ENCODE results near the gene PPIP5K2. TPM values are rescaled to one million over a fixed set of nuclear protein-coding genes. Genes with fewer than 3 reads are reported as not detected.
"Not testable (repeated sequence)": the region's sequence is repeated elsewhere in the genome, so short reads cannot be mapped to it uniquely, and the experiment has no call there.

PPIP5K2 gene
- 26.7 TPM for total RNA-seq

GRCh38 chr5:103119765-103120606 is at the start of gene PPIP5K2, which contains the start of gene GIN1:
Gene PPIP5K2, plus strand, starts transcription at chr5:103120301. Its CDS starts 9,289 bp downstream, at chr5:103129590.
Gene GIN1, minus strand, starts transcription at chr5:103120138. Its CDS starts 11,431 bp downstream, at chr5:103108707.
- ATAC-seq = peak; percentile 99

GRCh38 chr5:103073500-103073899 is 46.6 kb upstream of the PPIP5K2 start:
- not testable (repeated sequence) for ATAC-seq

DNA sequence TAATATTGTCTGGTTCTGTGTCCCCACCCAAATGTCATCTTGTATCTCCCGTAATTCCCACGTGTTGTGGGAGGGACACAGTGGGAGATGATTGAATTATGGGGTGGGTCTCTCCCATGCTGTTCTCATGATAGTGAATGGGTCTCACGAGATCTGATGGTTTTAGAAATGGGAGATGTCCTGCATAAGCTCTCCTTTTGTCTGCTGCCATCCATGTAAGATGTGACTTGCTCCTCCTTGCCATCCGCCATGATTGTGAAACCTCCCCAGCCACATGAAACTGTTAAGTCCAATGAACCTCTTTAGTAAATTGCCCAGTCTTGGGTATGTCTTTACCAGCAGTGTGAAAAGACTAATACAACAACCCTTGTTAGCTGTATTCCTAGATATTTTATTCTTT is 44.7 kb upstream of the PPIP5K2 start:
- ATAC-seq = no peak

GRCh38 chr5:103079796-103080195 is 40.3 kb upstream of the PPIP5K2 start:
- no peak for ATAC-seq

DNA sequence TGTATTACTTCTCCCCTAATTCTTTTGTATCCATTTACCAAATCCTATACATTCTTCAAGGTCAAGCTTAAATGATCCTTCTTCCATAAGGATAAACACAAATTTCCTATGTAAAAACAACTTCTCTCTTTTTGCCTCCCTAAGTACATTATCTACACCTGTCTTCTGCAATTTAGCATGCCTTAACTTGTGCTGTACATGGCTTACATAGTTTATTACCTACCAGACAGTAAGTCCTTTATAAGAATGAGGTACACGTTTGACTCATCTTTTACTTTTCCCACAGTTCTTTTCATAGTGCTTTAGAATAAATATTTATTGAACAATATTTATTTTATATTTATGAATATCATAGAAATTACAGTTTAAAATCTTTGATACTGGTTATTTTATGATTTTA is 33.6 kb upstream of the PPIP5K2 start:
- ATAC-seq = no peak

DNA sequence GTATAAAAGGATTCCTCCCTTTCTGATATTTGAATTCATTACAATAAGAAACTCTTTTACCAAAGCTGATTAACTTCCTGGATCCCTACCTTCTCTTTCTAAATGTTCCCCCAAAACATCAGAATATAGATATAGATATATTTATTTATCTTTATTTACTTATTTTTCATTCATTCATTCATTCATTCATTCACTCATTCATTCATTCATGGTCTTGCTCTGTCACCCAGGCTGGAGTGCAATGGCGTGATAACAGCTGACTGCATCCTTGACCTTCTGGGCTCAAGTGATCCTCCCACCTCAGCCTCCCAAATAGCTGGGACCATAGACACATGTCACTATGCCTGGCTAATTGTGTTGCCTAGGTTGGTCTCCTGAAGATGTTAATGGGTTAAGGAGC is 30.8 kb upstream of the PPIP5K2 start:
- no peak for ATAC-seq

GRCh38 chr5:103090791-103091190 is 29.3 kb upstream of the PPIP5K2 start:
- ATAC-seq = no peak

DNA sequence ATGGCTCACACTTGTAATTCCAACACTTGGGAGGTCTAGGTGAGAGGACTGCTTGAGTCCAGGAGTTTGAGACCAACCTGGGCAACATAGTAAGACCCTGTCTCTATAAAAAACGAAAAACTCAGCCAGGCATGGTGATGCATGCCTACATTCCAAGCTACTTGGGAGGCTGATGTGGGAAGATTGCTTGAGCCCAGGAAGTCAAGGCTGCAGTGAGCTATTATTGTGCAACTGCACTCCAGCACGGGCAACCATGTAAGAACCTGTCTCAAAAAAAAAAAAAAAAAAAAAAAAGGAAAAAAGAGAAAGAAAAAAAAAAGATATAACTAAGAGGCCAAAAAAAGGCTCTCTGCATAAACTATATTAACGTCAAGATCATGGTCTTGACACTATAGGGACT is 27.4 kb upstream of the PPIP5K2 start:
- ATAC-seq = no peak

DNA sequence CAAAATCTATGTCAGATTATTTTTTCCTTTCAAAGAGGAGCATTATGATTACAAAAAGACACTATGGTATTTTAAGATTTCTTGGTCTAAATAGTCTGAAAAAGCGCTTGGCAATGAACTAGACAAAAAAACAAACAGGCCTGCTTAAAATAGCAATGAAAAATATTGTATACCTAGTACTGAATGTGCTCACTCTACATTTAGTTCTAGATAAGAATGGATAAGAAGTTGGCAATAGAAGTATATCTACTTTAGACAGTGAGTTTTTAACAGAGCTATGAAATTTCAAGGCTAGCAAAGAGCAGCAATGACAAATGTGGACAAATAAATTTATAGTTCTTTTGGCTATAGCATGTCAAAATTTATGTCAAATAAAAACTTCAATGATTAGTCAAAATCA is 26.4 kb upstream of the PPIP5K2 start:
- ATAC-seq = no peak

DNA sequence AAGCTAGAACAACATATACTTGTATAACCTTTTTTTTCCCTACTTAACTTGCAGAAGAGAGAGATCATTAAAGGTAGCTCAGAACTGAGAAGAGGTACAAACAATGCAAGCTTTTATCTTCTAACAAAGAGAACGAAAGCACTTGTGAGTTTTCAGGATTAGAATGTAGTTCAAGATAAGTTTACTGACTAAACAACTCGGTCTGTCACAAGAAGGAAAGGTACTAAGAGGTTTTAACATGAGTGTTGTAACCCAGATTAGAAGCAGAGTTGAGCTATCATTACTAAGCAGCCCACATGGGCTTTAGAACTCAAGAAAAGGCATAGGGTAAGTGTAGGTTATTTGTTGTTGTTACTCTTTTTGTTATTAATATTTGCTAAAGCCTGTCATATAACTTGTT is 25.4 kb upstream of the PPIP5K2 start:
- no peak for ATAC-seq

GRCh38 chr5:103098993-103099392 is 21.1 kb upstream of the PPIP5K2 start:
- ATAC-seq = no peak

DNA sequence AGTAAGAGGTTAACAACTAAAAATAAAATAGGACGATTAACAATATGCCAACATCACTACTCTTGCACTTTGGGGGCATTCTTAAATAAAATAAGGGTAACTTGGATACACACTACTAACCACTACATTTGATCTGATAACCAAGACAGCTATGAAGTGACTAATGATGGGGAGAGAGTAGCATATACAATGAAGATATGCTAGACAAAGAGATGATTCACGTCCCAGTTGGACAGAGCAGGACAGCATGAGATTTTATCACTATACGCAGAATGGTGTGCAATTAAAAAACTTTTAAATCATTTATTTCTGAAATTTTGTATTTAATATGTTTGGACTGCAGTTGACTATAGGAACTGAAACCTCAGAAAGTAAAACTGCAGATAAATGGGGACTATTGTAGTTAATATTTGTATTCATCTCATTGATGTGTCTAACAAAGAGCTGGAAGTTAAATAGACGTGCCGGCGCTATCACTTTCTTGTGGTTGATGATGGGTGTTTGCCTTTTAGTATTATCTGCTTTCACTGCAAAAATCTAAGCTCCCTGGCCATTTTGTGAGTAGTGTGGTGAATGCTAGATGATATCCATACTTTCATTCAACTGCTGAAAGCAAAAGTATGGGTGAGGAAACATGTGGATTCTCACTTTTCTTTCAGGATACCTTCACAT is 18.9 kb upstream of the PPIP5K2 start:
- no peak for ATAC-seq

DNA sequence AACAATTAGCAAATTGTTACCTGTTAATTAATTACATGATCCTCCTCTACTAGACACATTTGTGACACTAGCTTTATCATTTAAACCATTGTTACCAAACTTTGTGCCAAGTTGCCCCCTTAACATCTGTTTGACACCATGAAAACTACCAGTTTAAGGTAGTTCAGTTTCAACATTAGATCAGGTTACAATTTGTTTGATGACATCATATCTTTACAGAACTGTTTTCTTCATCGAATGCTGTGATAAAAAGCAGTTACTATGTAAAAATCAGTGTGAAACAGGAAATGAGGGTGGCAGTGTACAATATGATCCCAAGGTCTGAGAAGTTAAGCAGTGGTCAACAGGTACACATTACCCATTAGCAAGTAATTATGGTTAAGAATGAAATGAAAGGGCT is 17.9 kb upstream of the PPIP5K2 start:
- no peak for ATAC-seq

DNA sequence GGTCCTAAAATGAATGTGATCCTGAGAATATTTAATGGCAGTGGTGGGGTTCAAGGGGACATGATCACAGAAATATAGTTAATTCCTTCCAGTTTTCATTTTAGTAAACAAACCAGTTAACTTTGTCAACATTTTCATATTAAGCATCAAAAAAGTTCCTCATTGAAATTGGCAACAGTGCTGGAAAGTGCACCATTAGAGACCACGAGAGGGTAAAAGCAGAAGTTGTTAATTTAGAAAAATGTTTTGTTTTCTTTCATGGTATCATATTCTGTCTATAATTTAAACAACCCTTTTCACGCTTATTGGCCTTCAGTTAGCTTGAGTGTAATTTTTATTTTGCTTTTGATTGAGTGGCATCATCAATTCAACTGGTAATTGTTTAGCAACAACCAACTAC is 12.0 kb upstream of the PPIP5K2 start:
- ATAC-seq = no peak

- ATAC-seq = no peak
These were observed 10.8 kb upstream of the PPIP5K2 start for GRCh38 chr5:103109277-103109676.

DNA sequence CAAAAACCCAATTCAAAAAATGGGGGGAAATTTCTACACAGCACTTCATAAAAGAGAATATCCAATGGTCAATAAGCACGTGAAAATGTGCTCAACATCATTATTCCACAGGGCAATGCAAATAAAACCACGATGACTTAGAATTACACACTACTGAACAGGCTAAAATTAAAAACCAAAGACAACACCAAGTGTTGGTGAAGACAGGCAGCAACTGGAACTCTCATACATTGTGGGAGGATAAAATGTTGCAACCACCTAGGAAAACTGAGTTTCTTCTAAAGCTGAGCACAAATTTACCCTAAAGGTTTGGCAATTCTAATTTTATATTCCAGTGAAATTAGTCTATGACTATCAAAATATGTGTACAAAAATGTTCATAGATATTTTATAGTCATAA is 9.7 kb upstream of the PPIP5K2 start:
- no peak for ATAC-seq

GRCh38 chr5:103111468-103111867 is 8.6 kb upstream of the PPIP5K2 start:
- ATAC-seq = no peak

DNA sequence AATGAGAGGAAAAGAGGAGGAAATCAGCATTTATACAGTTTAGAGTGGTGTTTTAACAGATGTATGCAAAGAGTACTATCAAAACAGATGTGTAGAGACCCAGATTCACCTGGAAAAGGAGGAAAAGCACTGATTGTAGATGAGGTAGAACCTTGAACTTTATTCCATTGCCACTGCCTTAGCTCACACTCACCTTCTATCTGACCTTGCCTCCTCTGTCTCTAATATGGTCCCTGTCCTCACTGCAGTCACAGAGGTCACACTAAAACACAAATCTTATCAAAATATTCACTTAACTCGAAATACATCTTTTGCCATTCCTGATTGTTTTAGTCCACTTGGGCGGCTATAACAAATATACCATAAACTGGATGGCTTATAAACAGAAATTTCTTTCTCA is 7.2 kb upstream of the PPIP5K2 start:
- no peak for ATAC-seq

DNA sequence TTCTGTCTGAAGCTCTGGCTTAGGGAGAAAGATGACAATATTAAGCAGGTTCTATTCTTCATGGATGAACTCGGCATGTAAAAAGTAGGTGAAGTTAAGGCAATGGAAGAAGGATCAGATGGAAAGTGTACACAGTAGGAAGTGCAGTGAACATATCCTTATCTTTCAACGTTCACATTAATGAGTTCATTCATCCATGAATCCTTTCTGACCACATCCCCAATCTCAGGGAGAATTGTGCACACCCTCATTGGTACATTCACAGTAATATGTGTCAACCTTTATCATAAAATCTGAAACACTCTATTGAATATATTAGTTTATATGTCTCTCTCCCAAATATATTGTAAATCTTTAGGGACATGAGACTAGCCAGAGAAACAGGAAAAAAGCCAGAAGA is 5.7 kb upstream of the PPIP5K2 start:
- ATAC-seq = no peak

DNA sequence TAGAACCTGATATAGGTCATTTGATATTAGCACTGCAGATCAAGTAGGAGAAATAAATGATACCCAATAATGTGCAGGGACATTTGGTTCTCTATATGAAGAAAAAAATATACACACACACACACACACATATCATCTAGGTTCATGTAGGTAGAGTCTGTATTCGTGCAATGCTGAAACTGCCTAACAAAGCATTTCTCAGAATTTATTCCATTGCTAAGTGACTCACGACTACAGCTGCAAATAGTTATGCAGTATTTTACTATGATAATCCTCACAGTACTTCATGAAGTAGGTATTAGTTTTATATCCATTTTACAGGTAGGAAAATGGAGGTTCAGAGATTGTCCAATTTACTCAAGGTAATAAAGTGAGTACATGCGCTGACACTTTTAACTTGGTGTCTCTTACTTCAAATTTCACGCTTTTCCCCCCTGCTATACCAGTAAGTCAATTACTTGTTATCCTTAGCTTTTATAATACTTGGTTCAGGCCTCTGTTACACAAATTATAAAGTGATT is 2.6 kb upstream of the PPIP5K2 start:
- ATAC-seq = no peak

- ATAC-seq = no peak
These were observed 884 bp upstream of the PPIP5K2 start for GRCh38 chr5:103119070-103119764.

GRCh38 chr5:103120607-103121200 is 603 bp downstream of the PPIP5K2 start:
- peak; percentile 6 for ATAC-seq

DNA sequence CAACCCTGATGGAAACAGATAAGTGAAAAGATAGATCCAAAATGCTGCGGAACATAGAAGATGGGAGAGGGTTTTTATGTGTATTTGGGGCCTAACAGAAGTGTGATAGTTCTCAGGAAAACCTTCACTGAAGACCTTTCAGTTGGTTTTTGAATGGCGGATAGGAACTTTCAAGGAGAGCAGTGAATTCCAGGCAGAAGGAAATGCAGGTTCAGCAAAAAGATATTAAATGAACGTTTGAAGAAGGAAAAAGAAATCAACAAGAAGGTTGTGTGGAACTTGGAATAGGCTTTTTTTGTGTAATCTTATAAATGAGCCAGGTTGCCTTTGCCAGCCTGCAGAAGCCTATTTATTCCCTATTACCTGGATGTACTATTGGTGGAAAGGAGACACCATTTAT is 2.1 kb downstream of the PPIP5K2 start:
- no peak for ATAC-seq

Measured in esophagus mucosa (tissue), 1 donor.